Erythroblast (primary cell): ENCODE results near the gene HECA.
"Not testable (repeated sequence)": the region's sequence is repeated elsewhere in the genome, so short reads cannot be mapped to it uniquely, and the experiment has no call there.

Experiments
- DNase-seq, 2 experiments: peaks; one replicate each; lab custom pipeline; 2025; lab: John Stamatoyannopoulos, UW
- GATA1 ChIP-seq: IDR thresholded peaks from 2 replicates; pipeline ENCODE4 v1.6.1; 2011; ENCODE audit warnings: low read depth, mild to moderate bottlenecking, control low read depth, low read length, moderate library complexity
- POLR2A ChIP-seq: IDR thresholded peaks from 2 replicates; pipeline ENCODE4 v1.6.1; 2011; ENCODE audit warnings: mild to moderate bottlenecking, low read length

The HECA gene

GRCh38 chr6:139145661-139146060, 10.8 kb downstream of the HECA start:
- no peak for DNase-seq
- no peak for TF ChIP-seq GATA1

DNA sequence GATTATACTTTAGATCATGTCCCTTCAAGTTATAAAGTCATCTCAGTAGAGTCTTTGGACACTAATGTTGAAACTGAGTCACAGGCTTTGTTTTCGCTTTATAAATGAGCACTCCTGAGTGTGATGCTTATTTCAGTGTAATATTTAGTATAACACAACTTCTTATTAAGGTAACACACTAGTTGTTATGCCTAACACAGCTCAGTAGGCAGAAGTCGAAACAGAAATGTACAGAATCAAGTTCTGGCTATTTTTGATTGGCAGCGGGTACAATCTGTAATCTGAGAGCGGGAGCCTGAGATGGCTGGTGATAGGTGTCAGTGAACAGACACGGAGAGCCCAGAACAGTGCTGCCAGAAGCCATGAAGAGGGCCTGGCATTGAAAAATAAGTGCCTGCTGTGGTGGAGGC, 11.4 kb downstream of the HECA start:
- TF ChIP-seq POLR2A (no peak), GATA1 (no peak)
- no peak for DNase-seq

- DNase-seq, result no peak
- TF ChIP-seq GATA1 (no peak), POLR2A (no peak)
These were observed 12.7 kb downstream of the HECA start for GRCh38 chr6:139147628-139148027.

- no peak for TF ChIP-seq GATA1
- no peak for TF ChIP-seq POLR2A
- peak in 1 of 2 experiments; percentile 9 for DNase-seq
These were observed 13.8 kb downstream of the HECA start for GRCh38 chr6:139148557-139149235.

- TF ChIP-seq POLR2A, result no peak
- TF ChIP-seq GATA1, result no peak
- no peak for DNase-seq
These were observed 14.5 kb downstream of the HECA start for GRCh38 chr6:139149383-139149782.

DNA sequence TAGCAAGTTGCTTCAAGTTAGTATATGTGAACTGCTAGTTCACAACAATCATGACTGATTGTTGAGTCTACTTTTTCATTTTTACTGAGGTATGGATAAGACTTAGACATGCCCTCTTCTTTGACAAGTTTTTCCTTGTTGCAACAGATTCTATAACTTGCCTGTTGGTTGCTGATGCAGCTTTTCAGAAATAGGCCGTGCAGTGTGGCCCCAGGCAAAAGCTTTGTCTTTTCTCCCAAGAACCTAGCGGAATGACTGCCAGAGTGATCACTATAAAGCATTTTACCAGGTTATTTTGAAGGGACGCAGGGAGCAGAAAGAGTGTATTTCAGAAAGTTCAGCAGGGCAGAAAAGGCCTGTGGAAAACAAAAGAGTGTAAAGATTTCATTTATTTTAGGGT, 16.0 kb downstream of the HECA start:
- no peak for DNase-seq
- TF ChIP-seq GATA1 (no peak), POLR2A (no peak)

GRCh38 chr6:139151425-139152087, 16.7 kb downstream of the HECA start:
- TF ChIP-seq POLR2A (no peak), GATA1 (no peak)

DNA sequence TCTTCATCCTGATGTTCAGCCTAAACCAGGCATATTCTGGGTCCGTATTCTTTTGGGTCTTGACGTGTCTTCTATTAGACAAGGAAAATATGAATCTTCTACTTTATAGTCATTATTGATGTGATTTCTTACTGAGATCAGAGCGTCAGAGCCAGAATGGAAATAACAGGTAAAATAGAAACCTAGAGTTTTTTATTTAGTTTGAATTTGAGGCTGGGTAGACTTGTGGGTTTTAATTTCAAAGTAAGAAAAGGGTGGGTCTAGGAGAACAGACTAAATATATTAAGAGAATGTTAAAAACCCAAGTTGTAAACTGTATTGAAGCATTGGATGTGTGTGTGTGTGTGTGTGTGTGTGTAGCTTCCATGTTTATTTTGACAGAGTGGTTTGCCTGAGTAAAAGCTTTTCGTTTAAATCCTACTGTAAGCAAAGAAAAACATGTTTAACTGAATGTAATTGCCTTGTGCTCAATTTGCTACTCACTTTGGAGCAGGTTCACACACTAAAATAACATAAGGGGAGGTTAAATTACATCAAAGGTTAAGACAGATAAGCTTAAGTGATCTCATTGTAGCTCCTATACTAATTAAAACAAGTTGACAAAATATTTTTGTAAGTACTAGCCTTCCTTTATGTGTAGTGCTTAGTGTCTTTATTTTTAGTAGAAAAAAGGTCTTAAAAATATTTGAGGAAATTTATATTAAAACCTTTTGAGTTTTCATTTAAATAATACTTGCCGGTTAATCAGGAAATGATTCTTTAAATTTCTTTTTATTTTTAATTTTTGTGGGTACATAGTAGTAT, 17.4 kb downstream of the HECA start:
- TF ChIP-seq POLR2A (no peak), GATA1 (no peak)
- no peak for DNase-seq

More at GRCh38 chr6:139151425-139152087, 16.7 kb downstream of the HECA start:
- DNase-seq, result no peak

DNA sequence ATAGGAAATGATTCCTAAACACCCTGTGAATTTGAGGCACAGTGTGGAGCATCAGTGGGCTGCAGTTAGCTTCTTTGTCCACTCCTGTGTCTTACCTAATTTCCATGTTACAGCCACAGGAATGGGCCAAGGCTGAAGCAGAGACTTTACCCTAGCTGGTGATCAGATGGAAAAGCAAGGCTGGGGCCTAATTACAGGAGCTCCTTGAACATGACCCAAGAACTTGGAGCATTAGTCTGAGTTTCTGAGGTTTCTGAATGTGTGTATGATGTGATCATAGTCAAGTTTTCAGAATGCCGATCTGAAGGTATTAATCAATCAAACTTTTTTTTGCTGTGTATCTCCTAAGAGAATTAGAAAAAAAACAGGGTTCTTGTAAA, 18.0 kb downstream of the HECA start:
- no peak for DNase-seq
- TF ChIP-seq GATA1, result no peak
- TF ChIP-seq POLR2A, result no peak

- TF ChIP-seq POLR2A, result no peak
- no peak for TF ChIP-seq GATA1
- no peak for DNase-seq
These were observed 19.0 kb downstream of the HECA start for GRCh38 chr6:139153855-139154254.

- no peak for TF ChIP-seq POLR2A
- no peak for TF ChIP-seq GATA1
- no peak for DNase-seq
These were observed 20.1 kb downstream of the HECA start for GRCh38 chr6:139154881-139155547.

DNA sequence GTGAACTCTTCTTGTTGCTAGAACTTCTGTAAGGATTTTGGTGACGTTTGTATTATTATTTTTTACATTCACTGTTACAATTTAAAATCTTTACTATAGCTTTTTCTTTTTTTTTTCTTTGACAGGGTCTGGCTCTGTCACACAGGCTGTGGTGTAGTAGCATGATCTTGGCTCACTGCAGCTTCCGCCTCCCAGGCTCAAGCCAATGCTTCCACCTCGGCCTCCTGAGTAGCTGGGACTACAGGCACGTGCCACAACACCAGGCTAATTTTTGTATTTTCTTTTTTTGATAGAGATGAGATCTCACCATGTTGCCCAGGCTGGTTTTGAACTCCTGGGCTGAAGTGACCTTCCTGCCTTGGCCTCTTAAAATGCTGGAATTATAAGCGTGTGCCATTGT, 21.2 kb downstream of the HECA start:
- no peak for DNase-seq
- TF ChIP-seq GATA1 (no peak), POLR2A (no peak)

DNA sequence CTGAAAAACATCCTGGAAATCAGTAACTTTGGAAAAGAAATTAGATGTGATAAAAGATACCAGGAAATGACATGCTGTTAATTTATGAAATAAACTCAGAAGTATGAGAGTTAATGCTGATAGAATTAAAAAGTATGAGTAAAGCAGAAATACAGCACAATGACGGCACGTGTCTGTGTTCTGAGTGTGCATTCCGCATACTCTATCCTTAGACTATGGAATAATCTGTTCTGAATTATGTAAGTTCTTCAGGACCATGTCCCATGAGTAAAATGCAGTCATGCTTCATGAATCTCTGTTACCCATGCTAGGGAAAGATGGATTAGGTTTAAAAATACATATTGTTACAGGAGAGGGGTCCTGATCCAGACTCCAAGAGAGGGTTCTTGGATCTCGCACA, 21.7 kb downstream of the HECA start:
- no peak for DNase-seq

DNA sequence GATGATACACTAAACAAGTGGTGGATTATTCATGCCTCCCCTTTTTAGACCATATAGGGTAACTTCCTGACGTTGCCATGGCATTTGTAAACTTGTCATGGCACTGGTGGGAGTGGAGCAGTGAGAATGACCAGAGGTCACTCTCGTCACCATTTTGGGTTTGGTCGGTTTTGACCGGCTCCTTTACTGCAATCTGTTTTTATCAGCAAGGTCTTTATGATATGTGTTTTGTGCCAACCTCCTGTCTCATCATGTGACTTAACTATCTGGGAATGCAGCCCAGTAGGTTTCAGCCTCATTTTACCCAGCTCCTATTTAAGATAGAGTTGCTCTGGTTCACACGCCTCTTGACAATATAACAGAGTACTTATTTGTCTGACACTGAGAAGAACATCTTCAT, 22.2 kb downstream of the HECA start:
- DNase-seq, result not testable (repeated sequence)

More for the DNA sequence above, 21.7 kb downstream of the HECA start:
- no peak for TF ChIP-seq POLR2A
